SK-N-SH (cell line): ENCODE results near the gene USO1.

Experiments
- CTCF ChIP-seq: fragments of 200-600 bp; sonication (generic); IDR thresholded peaks from 2 replicates; pipeline ENCODE4 v1.6.1; 2017; ENCODE audit warnings: antibody characterized with exemption, mild to moderate bottlenecking, moderate library complexity
- RAD21 ChIP-seq: IDR thresholded peaks from 2 replicates; pipeline ENCODE4 v1.6.1; 2012; ENCODE audit warnings: mild to moderate bottlenecking, low read length
- RFX5 ChIP-seq: IDR thresholded peaks from 2 replicates; pipeline ENCODE4 v1.6.1; 2012; ENCODE audit warnings: mild to moderate bottlenecking, improper control_type of control experiment, low read length
- SIN3A ChIP-seq: IDR thresholded peaks from 2 replicates; pipeline ENCODE4 v1.6.1; 2012; ENCODE audit warnings: low read depth, mild to moderate bottlenecking, low read length, moderate library complexity, borderline replicate concordance

GRCh38 chr4:75710246-75710645 lies 14.1 kb upstream of the USO1 start:
- TF ChIP-seq SIN3A: no peak
- TF ChIP-seq CTCF: no peak
- no peak for TF ChIP-seq RFX5
- no peak for TF ChIP-seq RAD21
